Activated CD4-positive, alpha-beta T cell treated with anti-CD3 and anti-CD28 coated beads, Interleukin-2, amount 50 U/mL, for 16 hours (primary cell): Measurements from ENCODE around the gene E2F6.
"Not testable (repeated sequence)": the region's sequence is repeated elsewhere in the genome, so short reads cannot be mapped to it uniquely, and the experiment has no call there.

Experiments
- DNase-seq: peaks from one replicate; pipeline ENCODE4 v3.0.0-alpha.2; 2020

Gene E2F6

DNA sequence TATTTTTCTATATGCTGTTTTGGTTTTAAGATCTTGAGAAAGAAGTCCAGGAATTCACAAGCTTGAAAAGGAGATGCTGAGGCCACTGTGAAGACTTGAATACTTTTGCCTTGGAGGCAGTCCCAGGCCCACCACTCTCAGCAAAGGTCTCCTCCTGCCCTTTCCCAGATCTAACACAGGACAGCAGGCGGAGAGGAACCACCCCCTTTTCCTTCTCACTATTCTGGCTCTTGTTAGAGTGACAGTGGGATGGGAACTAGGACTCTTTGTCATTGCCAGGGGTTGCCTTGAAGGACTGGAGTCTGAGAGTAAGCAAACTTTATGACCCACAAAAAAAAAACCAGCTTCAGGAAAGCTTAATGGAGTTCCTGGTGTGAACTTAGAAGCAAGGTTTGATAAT, 54.7 kb downstream of the E2F6 start:
- DNase-seq = no peak

DNA sequence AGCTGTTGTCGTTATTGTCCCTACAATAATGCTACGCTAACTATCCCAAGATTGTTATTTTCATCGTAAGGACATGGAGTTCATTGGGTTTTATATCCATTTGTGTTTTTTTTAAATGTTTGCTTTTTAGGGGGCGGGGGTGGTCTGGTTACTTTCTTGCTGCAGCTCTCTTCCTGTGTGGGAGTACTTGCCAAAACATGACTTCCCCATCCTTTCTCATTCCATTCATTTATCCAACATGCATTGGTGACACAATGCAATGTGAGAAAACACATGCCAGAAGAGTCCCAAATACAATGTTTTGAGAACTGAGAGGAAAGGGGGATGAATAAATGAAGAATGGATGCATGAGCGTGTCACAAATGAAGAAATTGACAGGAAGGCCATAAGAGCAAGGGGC, 55.9 kb downstream of the E2F6 start:
- no peak for DNase-seq

DNA sequence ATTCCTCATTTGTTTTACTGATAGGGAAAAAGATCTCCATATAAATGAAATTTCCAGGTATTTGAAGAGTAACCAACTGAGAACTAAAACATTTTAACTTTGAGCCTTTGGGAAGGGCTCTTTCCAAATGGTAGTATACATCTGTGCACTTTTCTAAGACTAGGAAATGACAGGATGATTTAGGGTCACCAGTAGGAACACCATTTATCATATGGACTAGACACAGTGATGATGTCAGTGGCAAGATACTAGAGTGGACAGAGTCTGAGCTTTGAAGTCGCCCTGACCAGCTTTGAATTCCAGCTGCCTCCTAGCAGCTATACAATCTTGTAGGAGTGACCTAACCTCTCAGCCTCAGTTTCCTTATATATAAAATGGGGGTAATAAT, 56.4 kb downstream of the E2F6 start:
- DNase-seq = no peak

DNA sequence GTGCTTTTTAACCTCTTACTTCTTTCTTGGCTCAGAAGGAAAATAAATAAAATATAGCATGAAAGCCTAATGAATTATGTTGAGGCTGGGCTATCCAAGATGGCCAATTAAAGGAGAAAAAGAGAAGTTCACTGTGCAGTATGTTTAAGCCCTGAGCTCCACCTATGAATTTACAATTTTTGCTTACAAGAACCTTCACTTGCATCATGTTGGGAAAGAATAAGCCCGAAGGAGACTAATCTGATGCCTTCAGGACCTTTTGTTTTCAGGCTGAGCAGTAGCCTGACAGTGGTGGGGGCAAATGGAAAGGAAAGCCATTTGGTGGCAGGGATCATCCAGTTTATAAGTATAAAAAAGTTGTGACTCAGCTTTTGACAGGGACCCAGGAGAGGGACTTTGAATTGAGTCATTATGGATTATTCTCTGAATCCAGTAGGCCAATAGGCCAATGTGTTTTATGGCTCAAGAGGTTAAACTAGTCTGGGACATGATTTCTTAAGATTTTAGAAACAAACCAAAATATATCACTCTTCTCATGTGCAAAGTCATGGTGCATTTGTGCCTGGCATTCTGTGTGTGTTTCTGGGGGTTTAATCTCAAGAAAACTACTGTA, 56.9 kb downstream of the E2F6 start:
- no peak for DNase-seq

DNA sequence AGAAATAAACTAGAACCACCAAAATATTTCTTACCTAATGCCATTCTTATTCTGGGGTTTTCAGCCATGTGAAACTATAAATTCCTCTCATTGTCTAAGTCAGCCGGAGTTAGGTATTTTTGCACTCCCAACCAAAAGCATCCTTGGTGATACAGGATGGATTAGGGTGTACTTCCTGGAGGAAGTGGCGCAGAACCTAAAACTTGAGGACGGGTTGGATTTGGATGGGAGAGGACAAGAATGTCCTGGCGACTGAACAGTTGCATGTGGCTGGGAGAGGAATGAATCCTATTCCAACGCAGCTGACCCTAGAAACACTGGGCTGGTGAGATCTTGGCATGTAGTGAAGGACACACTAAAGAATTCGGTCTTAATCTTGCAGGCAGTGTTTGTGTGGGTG, 58.5 kb downstream of the E2F6 start:
- no peak for DNase-seq

GRCh38 chr2:11406958-11407381, 59.0 kb downstream of the E2F6 start:
- no peak for DNase-seq

DNA sequence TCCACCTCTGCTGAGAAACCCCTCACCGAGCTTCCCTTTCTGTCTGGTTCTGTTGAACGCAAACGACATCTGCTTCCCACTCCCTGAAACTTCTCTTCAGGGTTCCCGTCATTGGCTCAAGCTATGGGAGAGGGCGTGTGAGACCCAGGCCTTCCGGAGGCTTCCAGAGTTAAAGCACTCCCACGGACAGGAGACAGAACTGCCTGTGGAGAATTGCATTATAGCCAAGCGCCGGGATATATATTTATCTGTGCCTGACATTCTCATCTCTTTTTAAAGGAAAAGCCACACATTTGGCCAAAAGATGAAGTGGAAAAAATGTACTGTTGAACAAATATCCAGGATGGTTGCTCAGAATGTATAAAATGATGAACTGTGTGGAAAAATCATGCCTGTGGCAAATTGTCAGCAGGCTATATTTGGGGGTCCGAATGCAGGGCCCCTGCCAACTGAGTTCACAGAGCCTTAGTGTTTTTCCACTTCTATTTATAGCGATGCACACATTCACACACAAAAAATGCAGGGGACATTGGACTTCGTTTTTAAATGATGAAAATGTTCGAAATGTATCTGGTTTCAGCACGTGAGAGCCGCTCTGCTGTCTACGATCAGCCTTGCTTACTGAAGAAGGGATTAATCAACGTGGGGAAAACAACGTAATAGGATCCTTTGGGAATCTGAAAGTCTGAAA, 59.5 kb downstream of the E2F6 start:
- DNase-seq = no peak

- no peak for DNase-seq
Measured at GRCh38 chr2:11405599-11406266, 60.2 kb downstream of the E2F6 start.

DNA sequence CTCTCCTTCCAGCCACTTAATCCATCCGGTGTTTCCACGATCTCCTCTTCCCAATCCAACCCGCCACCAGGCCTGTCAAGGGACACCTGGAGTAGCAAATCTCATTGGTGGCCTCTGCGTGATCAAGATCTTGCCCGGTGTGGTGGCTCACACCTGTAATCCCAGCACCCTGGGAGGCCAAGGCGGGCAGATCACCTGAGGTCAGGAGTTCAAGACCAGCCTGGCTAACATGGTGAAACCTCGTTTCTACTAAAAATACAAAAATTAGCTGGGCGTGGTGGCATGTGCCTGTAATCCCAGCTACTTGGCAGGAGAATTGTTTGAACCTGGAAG, 60.9 kb downstream of the E2F6 start:
- not testable (repeated sequence) for DNase-seq

DNA sequence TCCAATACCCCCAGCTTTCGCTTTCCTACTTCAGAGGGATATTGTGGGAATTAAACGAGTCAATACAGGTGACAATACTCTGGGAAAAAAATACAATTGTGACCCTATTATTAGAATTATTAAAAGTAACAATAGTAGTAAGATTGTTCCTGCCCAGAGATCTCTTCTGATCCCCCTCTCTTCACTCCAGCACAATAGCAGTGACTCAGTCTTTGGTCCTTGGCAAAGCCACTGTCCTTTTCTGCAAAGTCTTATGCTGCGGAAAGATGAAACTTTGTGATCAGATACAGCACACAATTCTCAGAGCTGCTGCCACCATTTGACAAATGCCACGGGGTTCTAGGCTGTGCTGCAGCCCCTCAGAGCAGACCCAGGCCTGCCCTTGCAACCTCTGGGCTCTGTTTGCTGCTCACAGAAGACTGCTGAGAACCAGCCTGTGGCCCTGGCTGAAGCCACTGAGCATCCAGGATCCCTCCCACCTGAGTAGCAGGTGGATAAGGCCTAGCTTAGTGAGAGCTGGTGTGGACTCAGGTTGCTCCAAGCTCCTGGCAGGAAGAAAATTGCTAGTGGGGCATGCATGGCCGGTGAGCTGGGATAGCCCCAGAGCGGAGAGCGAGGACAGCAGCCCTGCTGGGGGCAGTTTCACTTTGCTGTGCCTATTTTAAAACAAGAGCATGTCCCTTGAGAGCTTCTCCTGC, 61.4 kb downstream of the E2F6 start:
- DNase-seq = no peak

DNA sequence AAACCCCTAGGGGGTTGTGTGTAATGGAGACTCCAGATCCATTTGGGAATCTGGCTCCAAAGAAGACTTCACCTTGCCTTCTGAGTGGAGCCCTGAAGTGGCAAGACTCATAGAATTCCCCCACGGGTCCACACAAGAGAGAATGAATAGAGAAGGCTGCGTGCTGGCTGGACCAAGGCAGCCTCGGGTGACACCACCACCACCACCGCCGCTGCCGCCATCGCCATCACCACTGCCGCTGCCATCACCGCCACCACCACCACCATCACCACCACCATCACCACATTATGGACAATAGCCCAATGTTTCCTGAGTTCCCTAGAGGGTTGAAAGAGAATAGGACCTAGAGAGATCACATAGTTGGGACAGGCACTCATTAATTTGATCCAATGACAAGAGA, 63.5 kb downstream of the E2F6 start:
- DNase-seq = no peak

DNA sequence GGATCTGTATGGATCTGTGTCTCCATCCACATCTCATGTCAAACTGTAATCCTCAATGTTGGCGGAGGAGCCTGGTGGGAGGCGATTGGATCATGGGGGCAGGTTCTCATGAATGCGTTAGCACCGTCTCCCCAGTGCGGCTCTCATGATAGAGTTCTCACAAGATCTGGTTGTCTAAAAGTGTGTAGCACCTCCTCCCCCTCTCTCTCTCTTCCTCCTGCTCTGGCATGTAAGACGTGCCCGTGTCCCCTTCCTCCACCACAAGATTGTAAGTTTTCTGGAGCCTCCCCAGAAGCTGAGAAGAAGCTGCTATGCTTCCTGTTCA, 66.6 kb downstream of the E2F6 start:
- no peak for DNase-seq

DNA sequence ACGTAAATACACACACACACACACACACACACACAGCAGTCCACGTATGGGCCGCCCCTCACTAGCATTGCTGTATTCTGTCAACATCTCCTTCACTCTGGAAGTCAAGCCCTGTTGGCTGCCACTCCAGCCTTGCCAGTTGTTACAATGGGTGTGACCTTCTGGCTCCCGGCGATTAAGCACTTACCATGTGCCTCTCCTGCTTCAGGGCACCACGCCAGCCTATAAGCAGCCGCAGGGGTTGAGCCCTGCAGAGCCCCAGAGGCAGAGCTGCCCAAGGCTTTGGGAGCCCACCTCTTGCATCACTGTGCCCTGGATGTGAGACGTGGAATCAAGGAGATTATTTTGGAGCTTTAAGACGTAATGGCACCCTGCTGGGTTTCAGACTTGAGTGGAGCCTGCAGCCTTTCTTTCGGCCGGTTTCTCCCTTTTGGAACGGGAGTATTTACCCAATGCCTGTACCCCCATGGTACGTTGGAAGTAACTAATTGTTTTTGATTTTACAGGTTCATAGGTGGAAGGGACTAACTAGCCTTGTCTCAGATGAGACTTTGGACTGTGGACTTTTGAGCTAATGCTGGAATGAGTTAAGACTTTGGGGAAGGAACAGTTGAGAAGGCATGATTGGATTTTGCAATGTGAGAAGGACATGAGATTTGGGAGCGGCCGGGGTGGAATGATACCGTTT, 67.1 kb downstream of the E2F6 start:
- DNase-seq = no peak

DNA sequence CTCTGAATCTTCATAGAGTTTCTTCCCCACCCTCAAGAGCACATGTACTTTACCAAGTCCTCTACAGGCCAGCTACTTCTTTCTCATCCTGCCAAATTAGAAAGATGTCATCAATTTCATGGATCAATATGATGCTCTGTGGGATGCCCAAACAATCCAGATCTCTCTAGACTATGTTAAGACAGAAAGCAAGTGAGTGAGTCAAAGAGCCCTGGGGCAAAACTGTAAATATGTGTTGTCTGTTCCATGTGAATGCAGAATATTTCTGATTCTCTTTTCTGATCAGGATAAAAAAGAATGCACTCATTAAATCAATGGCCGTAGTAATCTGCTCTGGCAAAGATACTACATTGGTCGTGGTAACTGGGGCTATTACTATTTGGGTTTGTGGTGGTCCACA, 68.4 kb downstream of the E2F6 start:
- no peak for DNase-seq

DNA sequence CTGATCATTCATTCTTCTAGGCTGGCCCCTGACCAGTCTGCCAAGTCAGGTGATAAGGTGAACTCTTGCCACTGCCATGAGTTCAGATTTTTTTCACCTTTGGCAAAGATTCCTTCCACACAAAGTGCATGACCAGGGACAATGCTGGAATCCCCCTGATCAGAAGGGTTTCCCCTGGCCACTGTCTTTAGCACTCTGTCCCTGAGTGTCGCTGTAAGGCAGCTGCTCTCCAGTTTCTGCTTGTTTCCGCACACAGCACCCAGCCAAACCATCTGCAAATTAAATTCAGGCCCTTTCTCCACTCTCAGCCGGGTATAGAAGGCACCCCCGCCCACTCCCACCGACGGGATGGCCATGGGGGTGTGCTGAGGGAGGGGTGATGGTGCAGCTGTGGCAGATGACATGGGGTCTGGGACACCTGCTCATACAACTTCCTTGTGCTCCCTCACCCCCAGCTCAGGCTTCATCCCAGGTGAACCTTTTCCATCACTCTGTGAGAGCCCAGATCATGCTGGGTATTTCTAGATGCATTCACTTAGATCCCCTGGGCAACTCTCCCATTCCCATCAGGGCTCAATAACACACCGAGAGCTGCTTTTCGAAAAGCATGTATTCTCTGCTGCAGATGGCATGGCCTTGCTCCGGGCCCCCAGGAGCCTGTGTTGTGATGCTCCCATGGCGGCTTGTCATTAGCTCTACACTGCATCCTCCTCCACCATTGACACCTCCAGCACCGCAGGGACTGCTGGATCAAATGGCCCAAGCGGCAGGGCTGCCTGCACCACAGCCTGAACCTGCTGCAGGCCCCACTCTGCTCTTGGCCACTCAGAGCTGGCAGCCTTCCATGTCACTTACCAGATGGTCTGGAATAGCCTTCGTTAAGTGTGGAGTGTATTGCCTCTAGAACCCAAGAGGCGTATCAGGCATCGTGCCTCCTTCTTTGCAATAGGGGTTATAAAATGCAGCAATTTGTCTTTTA, 69.2 kb downstream of the E2F6 start:
- DNase-seq = no peak

GRCh38 chr2:11396021-11396420, 69.9 kb downstream of the E2F6 start:
- no peak for DNase-seq

DNA sequence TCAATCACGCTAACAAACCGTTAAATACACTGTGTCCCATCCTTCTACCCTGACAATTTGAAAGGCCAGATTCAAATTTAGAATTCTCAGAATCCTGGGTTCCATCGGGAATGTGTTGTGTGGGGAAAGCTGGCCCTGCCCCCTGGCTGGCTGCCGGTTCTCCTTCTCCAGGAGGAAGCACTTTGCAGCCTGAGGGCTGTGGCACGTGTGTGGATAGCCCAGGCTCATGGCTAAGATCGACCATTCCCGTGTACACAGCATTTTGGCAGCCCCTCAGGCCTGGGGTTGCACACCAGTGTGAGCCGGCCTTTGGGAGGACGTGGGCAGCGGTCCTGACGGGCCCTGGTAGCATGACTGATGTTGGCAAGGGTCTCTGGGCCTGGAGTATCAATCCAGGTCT, 70.6 kb downstream of the E2F6 start:
- DNase-seq = no peak
